ENCODE measurements around the gene PTPRG. TPM values are rescaled to one million over a fixed set of nuclear protein-coding genes. Genes with fewer than 3 reads are reported as not detected.

PTPRG gene
- total and polyA plus RNA-seq, 10 of the 15 experiments (the other 5 are each of a cell fraction or from before 2014, with no cell fraction given): 0.29 to 20.7 (median 1.4) TPM

GRCh38 chr3:62259924-62260323, 698.6 kb downstream of the PTPRG start:
- no peaks in the 10 kb centered on the region for H3K9me3 ChIP-seq (replicated peaks; ENCODE audit: control insufficient read depth, insufficient read depth, low read length)
- no peak overlapping the region for H3K4me2 ChIP-seq (ENCODE audit: control insufficient read depth, insufficient read depth)
- no TSS peak for BruUV-seq (replicated peaks)
- POLR2A ChIA-PET: interaction anchor here (0.7 to 1.1 kb wide), 2 partner anchors 14 to 22 kb away, joined by 3 read pairs; no protein-coding TSS in a partner anchor
- RAD21 ChIA-PET (ENCODE audit: unreplicated experiment): interaction anchor here (2.3 to 4.7 kb wide), 2 partner anchors 22 to 24 kb away, joined by 6 to 30 read pairs; no protein-coding TSS in a partner anchor
- CTCF ChIA-PET: interaction anchor here (1.0 to 6.1 kb wide), 6 partner anchors 10 to 74 kb away, joined by 4 to 29 read pairs (median 9); no protein-coding TSS in a partner anchor
- DNase-seq (ENCODE audit: low read depth, low spot score) (no peak), ATAC-seq (peak; percentile 59), FAIRE-seq (no peak)
- no peaks in the 10 kb centered on the region for H3K4me1 ChIP-seq (ENCODE audit: control insufficient read depth, insufficient read depth, low read length)
- H3K36me3 ChIP-seq (ENCODE audit: control insufficient read depth in 2 of 2, insufficient read depth in 2 of 2, low read length in 1 of 2): no peaks in the 10 kb centered on the region
- WGBS (ENCODE audit: insufficient coverage, insufficient replicate concordance, low lambda C conversion rate, missing lambda C conversion rate): 0% methylated on average over 3 of the region's 3 CpGs
- in situ Hi-C loops (cut with MboI): no loop called here
- SMC1A ChIA-PET (ENCODE audit: uncharacterized antibody, unreplicated experiment): interaction anchor here (1.7 to 6.1 kb wide), 3 partner anchors 10 to 58 kb away, joined by 6 to 58 read pairs (median 22); no protein-coding TSS in a partner anchor
- no peak overlapping the region for H2AFZ ChIP-seq (ENCODE audit: control insufficient read depth, low read depth, low read length)
- H3K9ac ChIP-seq (ENCODE audit: control insufficient read depth, insufficient read depth, low read length): no peak overlapping the region
- no peaks in the 10 kb centered on the region for H3K27me3 ChIP-seq (replicated peaks in 1 of 2; ENCODE audit: control insufficient read depth in 2 of 2, insufficient read depth in 2 of 2, low read length in 1 of 2)
- TF ChIP-seq GABPA (IDR thresholded peaks at IDR 0.05; ENCODE audit: low read depth): no peak
- no peak for TF ChIP-seq IKZF1 (conservative IDR thresholded peaks at IDR 0.05)
- TF ChIP-seq TARDBP (IDR thresholded peaks at IDR 0.05; ENCODE audit: borderline replicate concordance): no peak
- no peak for TF ChIP-seq HDAC2 (IDR thresholded peaks at IDR 0.05)
- TF ChIP-seq, protein P1, sequence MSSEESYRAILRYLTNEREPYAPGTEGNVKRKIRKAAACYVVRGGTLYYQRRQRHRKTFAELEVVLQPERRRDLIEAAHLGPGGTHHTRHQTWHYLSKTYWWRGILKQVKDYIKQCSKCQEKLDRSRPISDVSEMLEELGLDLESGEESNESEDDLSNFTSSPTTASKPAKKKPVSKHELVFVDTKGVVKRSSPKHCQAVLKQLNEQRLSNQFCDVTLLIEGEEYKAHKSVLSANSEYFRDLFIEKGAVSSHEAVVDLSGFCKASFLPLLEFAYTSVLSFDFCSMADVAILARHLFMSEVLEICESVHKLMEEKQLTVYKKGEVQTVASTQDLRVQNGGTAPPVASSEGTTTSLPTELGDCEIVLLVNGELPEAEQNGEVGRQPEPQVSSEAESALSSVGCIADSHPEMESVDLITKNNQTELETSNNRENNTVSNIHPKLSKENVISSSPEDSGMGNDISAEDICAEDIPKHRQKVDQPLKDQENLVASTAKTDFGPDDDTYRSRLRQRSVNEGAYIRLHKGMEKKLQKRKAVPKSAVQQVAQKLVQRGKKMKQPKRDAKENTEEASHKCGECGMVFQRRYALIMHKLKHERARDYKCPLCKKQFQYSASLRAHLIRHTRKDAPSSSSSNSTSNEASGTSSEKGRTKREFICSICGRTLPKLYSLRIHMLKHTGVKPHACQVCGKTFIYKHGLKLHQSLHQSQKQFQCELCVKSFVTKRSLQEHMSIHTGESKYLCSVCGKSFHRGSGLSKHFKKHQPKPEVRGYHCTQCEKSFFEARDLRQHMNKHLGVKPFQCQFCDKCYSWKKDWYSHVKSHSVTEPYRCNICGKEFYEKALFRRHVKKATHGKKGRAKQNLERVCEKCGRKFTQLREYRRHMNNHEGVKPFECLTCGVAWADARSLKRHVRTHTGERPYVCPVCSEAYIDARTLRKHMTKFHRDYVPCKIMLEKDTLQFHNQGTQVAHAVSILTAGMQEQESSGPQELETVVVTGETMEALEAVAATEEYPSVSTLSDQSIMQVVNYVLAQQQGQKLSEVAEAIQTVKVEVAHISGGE (CRISPR knock-in tag; IDR thresholded peaks at IDR 0.05): no peak
- H3K4me3 ChIP-seq: no peak overlapping the region
- H4K20me1 ChIP-seq (ENCODE audit: control insufficient read depth, insufficient read depth): no peaks in the 10 kb centered on the region
- intact Hi-C loops (cut with micrococcal nuclease; ENCODE audit: unreplicated experiment): no loop called here
- H3K79me2 ChIP-seq (ENCODE audit: control insufficient read depth, insufficient read depth, low read length): no peaks in the 10 kb centered on the region
- no peak overlapping the region for H3K27ac ChIP-seq (ENCODE audit: control insufficient read depth, insufficient read depth)
